ENCODE data around the gene ABTB2.

The ABTB2 gene

GRCh38 chr11:34358728-34359547 lies 1.1 kb upstream of the ABTB2 start:
- peak overlapping the region; percentile 88 for H3K27ac ChIP-seq

GRCh38 chr11:34358258-34358727 lies 483 bp upstream of the ABTB2 start:
- Histone ChIP-seq H3K9me3 (ENCODE audit: severe bottlenecking) (no peaks in the 10 kb centered on the region), H3K27ac (peak overlapping the region; percentile 88), H3K27me3 (ENCODE audit: insufficient read depth, low read depth, severe bottlenecking) (no peaks in the 10 kb centered on the region), H3K4me3 (ENCODE audit: low read depth, low read length) (peak overlapping the region; percentile 68), H3K36me3 (peaks cover 4% of the 10 kb centered on the region; the same call in 1 of the 2 replicates)
- TF ChIP-seq CTCF (IDR thresholded peaks at IDR 0.05; ENCODE audit: low read depth, low read length) = no peak
- DNase-seq = peak; percentile 80

More at GRCh38 chr11:34358728-34359547, 1.1 kb upstream of the ABTB2 start:
- H3K36me3 ChIP-seq = peaks cover 4% of the 10 kb centered on the region; the same call in 1 of the 2 replicates
- peak; percentile 50; the same call in 1 of the 2 replicates for TF ChIP-seq CTCF (IDR thresholded peaks at IDR 0.05; ENCODE audit: low read depth, low read length)
- DNase-seq = peak; percentile 75
- peak overlapping the region; percentile 68 for H3K4me3 ChIP-seq (ENCODE audit: low read depth, low read length)
- no peaks in the 10 kb centered on the region for H3K27me3 ChIP-seq (ENCODE audit: insufficient read depth, low read depth, severe bottlenecking)
- H3K9me3 ChIP-seq (ENCODE audit: severe bottlenecking) = no peaks in the 10 kb centered on the region

GRCh38 chr11:34356913-34357700 lies 703 bp downstream of the ABTB2 start:
- no peaks in the 10 kb centered on the region for H3K9me3 ChIP-seq (ENCODE audit: severe bottlenecking)
- H3K27me3 ChIP-seq (ENCODE audit: insufficient read depth, low read depth, severe bottlenecking) = no peaks in the 10 kb centered on the region
- DNase-seq = peak; percentile 52
- TF ChIP-seq CTCF (IDR thresholded peaks at IDR 0.05; ENCODE audit: low read depth, low read length) = peak; percentile 15; the same call in 1 of the 2 replicates
- peak overlapping the region; percentile 47 for H3K27ac ChIP-seq
- peak overlapping the region; percentile 82 for H3K4me3 ChIP-seq (ENCODE audit: low read depth, low read length)
- peaks cover 4% of the 10 kb centered on the region; the same call in 1 of the 2 replicates for H3K36me3 ChIP-seq

- no peaks in the 10 kb centered on the region for H3K9me3 ChIP-seq (ENCODE audit: severe bottlenecking)
- DNase-seq = no peak
- H3K4me3 ChIP-seq (ENCODE audit: low read depth, low read length) = peak overlapping the region; percentile 82
- H3K27ac ChIP-seq = no peak overlapping the region
- no peak for TF ChIP-seq CTCF (IDR thresholded peaks at IDR 0.05; ENCODE audit: low read depth, low read length)
- peaks cover 7% of the 10 kb centered on the region; the same call in 1 of the 2 replicates for H3K36me3 ChIP-seq
- H3K27me3 ChIP-seq (ENCODE audit: insufficient read depth, low read depth, severe bottlenecking) = no peaks in the 10 kb centered on the region
Measured at GRCh38 chr11:34356576-34356912, 1.3 kb downstream of the ABTB2 start.

GRCh38 chr11:34356130-34356529 lies 1.7 kb downstream of the ABTB2 start:
- H3K27me3 ChIP-seq (ENCODE audit: insufficient read depth, low read depth, severe bottlenecking) = no peaks in the 10 kb centered on the region
- peak overlapping the region; percentile 82 for H3K4me3 ChIP-seq (ENCODE audit: low read depth, low read length)
- H3K27ac ChIP-seq = no peak overlapping the region
- H3K9me3 ChIP-seq (ENCODE audit: severe bottlenecking) = no peaks in the 10 kb centered on the region
- 0 out of 2 replicates have a peak, but pooled peaks have one; percentile 9 for TF ChIP-seq CTCF (IDR thresholded peaks at IDR 0.05; ENCODE audit: low read depth, low read length)
- DNase-seq = peak; percentile 11
- peaks cover 7% of the 10 kb centered on the region; the same call in 1 of the 2 replicates for H3K36me3 ChIP-seq

Data from WERI-Rb-1 (cell line).